ENCODE data around the gene OR1I1. TPM values are rescaled to one million over a fixed set of nuclear protein-coding genes. Genes with fewer than 3 reads are reported as not detected.

Gene OR1I1
- total RNA-seq, 1 experiment from 2014 or later, result not detected

DNA sequence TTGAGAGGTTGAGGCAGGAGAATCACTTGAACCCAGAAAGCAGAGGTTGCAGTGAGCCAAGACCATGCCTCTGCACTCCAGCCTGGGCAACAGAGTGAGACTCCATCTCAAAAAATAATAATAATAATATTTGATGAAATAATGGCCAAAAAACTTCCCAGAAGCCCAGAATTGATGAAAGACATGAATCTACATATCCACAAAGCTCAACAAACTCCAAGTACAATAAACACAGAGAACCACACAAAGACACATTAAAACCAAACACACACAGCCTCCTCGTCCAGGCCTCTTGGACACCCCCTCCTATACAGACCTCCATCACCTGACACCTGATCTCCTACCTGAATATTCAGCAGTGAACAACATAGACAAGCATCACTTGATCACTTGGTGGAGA is 22.0 kb downstream of the OR1I1 start:
- DNase-seq, result no peak
- Histone ChIP-seq H3K4ac (ENCODE audit: low read depth, low read length) (no peak overlapping the region), H3K27ac (ENCODE audit: insufficient read length, low read depth, low read length) (no peak overlapping the region), H2AK5ac (ENCODE audit: insufficient read length, low read length) (no peak overlapping the region), H2BK15ac (ENCODE audit: low read depth, low read length) (no peak overlapping the region), H4K8ac (replicated peaks; ENCODE audit: insufficient read length, low read depth, low read length) (no peak overlapping the region), H2BK20ac (ENCODE audit: low read depth, low read length, poor library complexity, severe bottlenecking) (no peak overlapping the region), H3T11ph (ENCODE audit: low read length) (no peak overlapping the region), H4K20me1 (ENCODE audit: control insufficient read depth, insufficient read depth, insufficient read length) (no peaks in the 10 kb centered on the region), H3K79me1 (ENCODE audit: insufficient read depth, low read depth, low read length, poor library complexity, severe bottlenecking) (no peaks in the 10 kb centered on the region), H3K27me3 (ENCODE audit: insufficient read depth, low read length) (no peaks in the 10 kb centered on the region), H2AFZ (ENCODE audit: low read length) (no peak overlapping the region), H3K4me2 (ENCODE audit: insufficient read depth, insufficient read length, low read length) (no peak overlapping the region), H4K91ac (ENCODE audit: insufficient read length, low read depth, low read length) (no peak overlapping the region), H3K79me2 (ENCODE audit: insufficient read depth, low read length) (no peaks in the 10 kb centered on the region), H3K14ac (ENCODE audit: insufficient read depth, low read length) (no peak overlapping the region), H2BK12ac (ENCODE audit: insufficient read length, low read depth, low read length) (no peak overlapping the region), H2BK120ac (ENCODE audit: low read depth, low read length, poor library complexity, severe bottlenecking) (no peak overlapping the region), H3K56ac (ENCODE audit: insufficient read length, low read depth, low read length) (no peak overlapping the region), H4K5ac (ENCODE audit: insufficient read length, low read depth, low read length) (no peak overlapping the region), H3K4me1 (ENCODE audit: insufficient read depth, low read length) (no peaks in the 10 kb centered on the region; the same call in 1 of the 2 replicates), H3K9me3 (ENCODE audit: control insufficient read depth, low read depth, low read length) (no peaks in the 10 kb centered on the region), H3K23ac (ENCODE audit: insufficient read length, low read depth, low read length) (no peak overlapping the region), H2BK5ac (ENCODE audit: insufficient read length, low read length) (no peak overlapping the region), H3K9ac (ENCODE audit: extremely low read depth, insufficient read length, low read length) (no peak overlapping the region), H3K23me2 (ENCODE audit: insufficient read length, low read depth, low read length, poor library complexity, severe bottlenecking) (peaks cover 10% of the 10 kb centered on the region), H3K18ac (ENCODE audit: insufficient read length, low read depth, low read length) (no peak overlapping the region)
- H3K27ac Mint-ChIP-seq, result no peak overlapping the region; a peak in 1 of 7 replicates
- H3K4me1 Mint-ChIP-seq, result peaks cover 15 to 17% of the 10 kb centered on the region in 2 experiments
- peaks cover 22 to 28% of the 10 kb centered on the region in 2 experiments for H3K9me3 Mint-ChIP-seq
- no CpG with 5 or more reads among the region's 1 CpG for WGBS (ENCODE audit: extremely low coverage, insufficient read length, low lambda C conversion rate)
- TF ChIP-seq, protein P1, sequence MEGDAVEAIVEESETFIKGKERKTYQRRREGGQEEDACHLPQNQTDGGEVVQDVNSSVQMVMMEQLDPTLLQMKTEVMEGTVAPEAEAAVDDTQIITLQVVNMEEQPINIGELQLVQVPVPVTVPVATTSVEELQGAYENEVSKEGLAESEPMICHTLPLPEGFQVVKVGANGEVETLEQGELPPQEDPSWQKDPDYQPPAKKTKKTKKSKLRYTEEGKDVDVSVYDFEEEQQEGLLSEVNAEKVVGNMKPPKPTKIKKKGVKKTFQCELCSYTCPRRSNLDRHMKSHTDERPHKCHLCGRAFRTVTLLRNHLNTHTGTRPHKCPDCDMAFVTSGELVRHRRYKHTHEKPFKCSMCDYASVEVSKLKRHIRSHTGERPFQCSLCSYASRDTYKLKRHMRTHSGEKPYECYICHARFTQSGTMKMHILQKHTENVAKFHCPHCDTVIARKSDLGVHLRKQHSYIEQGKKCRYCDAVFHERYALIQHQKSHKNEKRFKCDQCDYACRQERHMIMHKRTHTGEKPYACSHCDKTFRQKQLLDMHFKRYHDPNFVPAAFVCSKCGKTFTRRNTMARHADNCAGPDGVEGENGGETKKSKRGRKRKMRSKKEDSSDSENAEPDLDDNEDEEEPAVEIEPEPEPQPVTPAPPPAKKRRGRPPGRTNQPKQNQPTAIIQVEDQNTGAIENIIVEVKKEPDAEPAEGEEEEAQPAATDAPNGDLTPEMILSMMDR (conservative IDR thresholded peaks at IDR 0.05), result no peak
- H3K36me3 Mint-ChIP-seq (ENCODE audit: insufficient read depth in 1 of 3, low read depth in 3 of 3), result peaks cover 3 to 13% (median 10%) of the 10 kb centered on the region in 3 experiments; a peak in 5 of 7 replicates
- H3K4me3 Mint-ChIP-seq, result no peak overlapping the region
- no peaks in the 10 kb centered on the region for H3K27me3 Mint-ChIP-seq (ENCODE audit: low read depth)
